ENCODE results near the gene GNG2. TPM values are rescaled to one million over a fixed set of nuclear protein-coding genes. Genes with fewer than 3 reads are reported as not detected.

Gene GNG2
- total and polyA plus RNA-seq, 2 experiments from 2014 or later = 5.0 to 13.7 TPM

GRCh38 chr14:51884086-51884927 lies 23.9 kb downstream of the GNG2 start:
- no peaks in the 10 kb centered on the region for H3K79me2 ChIP-seq
- H3K9me2 ChIP-seq (replicated peaks; ENCODE audit: insufficient read depth) = no peaks in the 10 kb centered on the region
- peaks cover 4% of the 10 kb centered on the region for H4K20me1 ChIP-seq (ENCODE audit: insufficient read depth, poor library complexity, severe bottlenecking)
- WGBS (ENCODE audit: low lambda C conversion rate, missing lambda C conversion rate) = 46% methylated on average over 7 of the region's 7 CpGs
- no peak overlapping the region for H3K27ac ChIP-seq
- H3K9me3 ChIP-seq (ENCODE audit: low read depth) = no peaks in the 10 kb centered on the region
- peak overlapping the region; percentile 36 for H3K4me2 ChIP-seq
- H3K36me3 ChIP-seq (replicated peaks; ENCODE audit: insufficient read depth, low read depth) = no peaks in the 10 kb centered on the region
- TF ChIP-seq CTCF (IDR thresholded peaks at IDR 0.05; ENCODE audit: poor library complexity) (no peak), EZH2 (IDR thresholded peaks at IDR 0.05; ENCODE audit: borderline replicate concordance) (no peak), EZH2phosphoT487 (IDR thresholded peaks at IDR 0.05; ENCODE audit: low read depth, severe bottlenecking, unreplicated experiment) (no peak)
- no peak overlapping the region for H3K4me3 ChIP-seq
- no peak overlapping the region for H2AFZ ChIP-seq
- no peak for DNase-seq (ENCODE audit: low spot score)
- no peaks in the 10 kb centered on the region for H3K27me3 ChIP-seq
- H3K4me1 ChIP-seq (ENCODE audit: insufficient read depth) = peaks cover 8% of the 10 kb centered on the region

- H3K4me2 ChIP-seq = no peak overlapping the region
- no peak overlapping the region for H3K4me3 ChIP-seq
- no peaks in the 10 kb centered on the region for H4K20me1 ChIP-seq (ENCODE audit: insufficient read depth, poor library complexity, severe bottlenecking)
- H3K9me2 ChIP-seq (replicated peaks; ENCODE audit: insufficient read depth) = no peaks in the 10 kb centered on the region
- no peak for TF ChIP-seq EZH2 (IDR thresholded peaks at IDR 0.05; ENCODE audit: borderline replicate concordance)
- no peak for TF ChIP-seq CTCF (IDR thresholded peaks at IDR 0.05; ENCODE audit: poor library complexity)
- no peak for TF ChIP-seq EZH2phosphoT487 (IDR thresholded peaks at IDR 0.05; ENCODE audit: low read depth, severe bottlenecking, unreplicated experiment)
- H3K36me3 ChIP-seq (replicated peaks; ENCODE audit: insufficient read depth, low read depth) = no peaks in the 10 kb centered on the region
- H3K9me3 ChIP-seq (ENCODE audit: low read depth) = no peaks in the 10 kb centered on the region
- 71% methylated on average over 2 of the region's 2 CpGs for WGBS (ENCODE audit: low lambda C conversion rate, missing lambda C conversion rate)
- H3K27ac ChIP-seq = no peak overlapping the region
- no peak overlapping the region for H2AFZ ChIP-seq
- DNase-seq (ENCODE audit: low spot score) = no peak
- no peaks in the 10 kb centered on the region for H3K27me3 ChIP-seq
- H3K79me2 ChIP-seq = no peaks in the 10 kb centered on the region
- H3K4me1 ChIP-seq (ENCODE audit: insufficient read depth) = no peaks in the 10 kb centered on the region
These were observed 29.4 kb downstream of the GNG2 start for GRCh38 chr14:51889851-51890250.

- no peak for TF ChIP-seq CTCF (IDR thresholded peaks at IDR 0.05; ENCODE audit: poor library complexity)
- no peaks in the 10 kb centered on the region for H3K36me3 ChIP-seq (replicated peaks; ENCODE audit: insufficient read depth, low read depth)
- H4K20me1 ChIP-seq (ENCODE audit: insufficient read depth, poor library complexity, severe bottlenecking) = no peaks in the 10 kb centered on the region
- H3K4me1 ChIP-seq (ENCODE audit: insufficient read depth) = no peaks in the 10 kb centered on the region
- no peaks in the 10 kb centered on the region for H3K27me3 ChIP-seq
- no peak overlapping the region for H3K4me2 ChIP-seq
- no peak overlapping the region for H3K4me3 ChIP-seq
- H3K9me2 ChIP-seq (replicated peaks; ENCODE audit: insufficient read depth) = no peaks in the 10 kb centered on the region
- DNase-seq (ENCODE audit: low spot score) = no peak
- H3K79me2 ChIP-seq = no peaks in the 10 kb centered on the region
- no peak overlapping the region for H2AFZ ChIP-seq
- no peaks in the 10 kb centered on the region for H3K9me3 ChIP-seq (ENCODE audit: low read depth)
- no peak overlapping the region for H3K27ac ChIP-seq
- WGBS (ENCODE audit: low lambda C conversion rate, missing lambda C conversion rate) = 90% methylated on average over 3 of the region's 3 CpGs
These were observed 33.8 kb downstream of the GNG2 start for GRCh38 chr14:51894250-51894649.

Data from hepatocyte (in vitro differentiated cells).